GM19467 (cell line): ENCODE data around the gene GIGYF1.

Experiments
- ATAC-seq: cut with Tn5 transposase; IDR thresholded peaks from one replicate; pipeline ENCODE4 v1.9.1; 2021; ENCODE audit warnings: mild to moderate bottlenecking, moderate library complexity; ENCODE audit not compliant: unreplicated experiment

GIGYF1 gene

GRCh38 chr7:100632951-100633717 lies 60.9 kb downstream of the GIGYF1 start:
- ATAC-seq, result no peak

GRCh38 chr7:100630066-100630465 lies 64.0 kb downstream of the GIGYF1 start:
- no peak for ATAC-seq
